Neuron (in vitro differentiated cells): ENCODE data around the gene SPRYD4.
A peak's percentile ranks its signal among the peaks of the same experiment; 100 is the strongest.

Experiments
- H2AFZ ChIP-seq: one replicate; pipeline ENCODE4 v1.6.1; 2013; ENCODE audit warnings: low read depth, mild to moderate bottlenecking, inconsistent platforms, low read length, moderate library complexity
- H3K27me3 ChIP-seq: one replicate; pipeline ENCODE4 v1.6.1; 2013; ENCODE audit warnings: low read length; ENCODE audit not compliant: insufficient read depth
- H3K36me3 ChIP-seq: one replicate; pipeline ENCODE4 v1.6.1; 2013; ENCODE audit warnings: low read length; ENCODE audit not compliant: insufficient read depth
- H3K4me1 ChIP-seq: one replicate; pipeline ENCODE4 v1.6.1; 2013; ENCODE audit warnings: low read length; ENCODE audit not compliant: insufficient read depth
- H3K4me3 ChIP-seq: 2 replicates; pipeline ENCODE4 v1.5.1; 2013; ENCODE audit warnings: mild to moderate bottlenecking, low read length, moderate library complexity
- H3K9me3 ChIP-seq: one replicate; pipeline ENCODE4 v1.6.1; 2013; ENCODE audit warnings: low read length

The SPRYD4 gene

GRCh38 chr12:56454557-56454956 lies 13.8 kb upstream of the SPRYD4 start, which contains the start of gene MIP:
Gene MIP, minus strand, starts transcription at chr12:56454657. Its CDS starts 44 bp downstream, at chr12:56454613.
- Histone ChIP-seq H3K4me1 (peaks cover 6% of the 10 kb centered on the region), H3K9me3 (no peaks in the 10 kb centered on the region), H2AFZ (no peak within 1 kb of the TSS), H3K36me3 (no peaks in the 10 kb centered on the region), H3K4me3 (no peak within 1 kb of the TSS), H3K27me3 (no peaks in the 10 kb centered on the region)

- Histone ChIP-seq H3K27me3 (no peaks in the 10 kb centered on the region), H3K9me3 (no peaks in the 10 kb centered on the region), H3K4me1 (peaks cover 2% of the 10 kb centered on the region), H2AFZ (no peak overlapping the region), H3K36me3 (no peaks in the 10 kb centered on the region), H3K4me3 (no peak overlapping the region)
Observed at GRCh38 chr12:56457817-56458216, 10.6 kb upstream of the SPRYD4 start.

- H3K4me1 ChIP-seq: peaks cover 15% of the 10 kb centered on the region
- no peak overlapping the region for H2AFZ ChIP-seq
- no peaks in the 10 kb centered on the region for H3K9me3 ChIP-seq
- H3K27me3 ChIP-seq: no peaks in the 10 kb centered on the region
- no peaks in the 10 kb centered on the region for H3K36me3 ChIP-seq
- no peak overlapping the region for H3K4me3 ChIP-seq
Observed at GRCh38 chr12:56461235-56462159, 6.9 kb upstream of the SPRYD4 start.

GRCh38 chr12:56462565-56462964 lies 5.8 kb upstream of the SPRYD4 start:
- Histone ChIP-seq H3K4me1 (peaks cover 15% of the 10 kb centered on the region), H3K27me3 (no peaks in the 10 kb centered on the region), H3K9me3 (no peaks in the 10 kb centered on the region), H3K36me3 (no peaks in the 10 kb centered on the region), H2AFZ (peak overlapping the region; percentile 7), H3K4me3 (no peak overlapping the region)

GRCh38 chr12:56469007-56469930 lies 891 bp downstream of the SPRYD4 start:
- Histone ChIP-seq H3K4me3 (peak overlapping the region; percentile 90), H3K9me3 (no peaks in the 10 kb centered on the region), H3K36me3 (peaks cover 18% of the 10 kb centered on the region), H3K4me1 (peaks cover 9% of the 10 kb centered on the region), H2AFZ (peak overlapping the region; percentile 81), H3K27me3 (no peaks in the 10 kb centered on the region)

GRCh38 chr12:56474389-56474788 lies 6.0 kb downstream of the SPRYD4 start:
- Histone ChIP-seq H2AFZ (no peak overlapping the region), H3K36me3 (peaks cover 25% of the 10 kb centered on the region), H3K9me3 (no peaks in the 10 kb centered on the region), H3K4me1 (peaks cover 3% of the 10 kb centered on the region), H3K4me3 (no peak overlapping the region), H3K27me3 (no peaks in the 10 kb centered on the region)

GRCh38 chr12:56476143-56476542 lies 7.8 kb downstream of the SPRYD4 start:
- Histone ChIP-seq H3K4me1 (no peaks in the 10 kb centered on the region), H3K36me3 (peaks cover 19% of the 10 kb centered on the region), H3K9me3 (no peaks in the 10 kb centered on the region), H3K4me3 (no peak overlapping the region), H2AFZ (no peak overlapping the region), H3K27me3 (no peaks in the 10 kb centered on the region)

- Histone ChIP-seq H2AFZ (no peak overlapping the region), H3K9me3 (no peaks in the 10 kb centered on the region), H3K4me1 (no peaks in the 10 kb centered on the region), H3K36me3 (peaks cover 14% of the 10 kb centered on the region), H3K27me3 (no peaks in the 10 kb centered on the region), H3K4me3 (no peak overlapping the region)
Observed at GRCh38 chr12:56476972-56477432, 8.6 kb downstream of the SPRYD4 start.

- Histone ChIP-seq H3K27me3 (no peaks in the 10 kb centered on the region), H3K9me3 (no peaks in the 10 kb centered on the region), H3K4me1 (no peaks in the 10 kb centered on the region), H2AFZ (no peak overlapping the region), H3K36me3 (peaks cover 11% of the 10 kb centered on the region), H3K4me3 (no peak overlapping the region)
Observed at GRCh38 chr12:56477521-56478225, 9.3 kb downstream of the SPRYD4 start.

- Histone ChIP-seq H3K4me3 (no peak overlapping the region), H3K36me3 (peaks cover 9% of the 10 kb centered on the region), H3K9me3 (no peaks in the 10 kb centered on the region)
Observed at GRCh38 chr12:56479625-56480024, 11.2 kb downstream of the SPRYD4 start.

GRCh38 chr12:56484566-56484965 lies 16.2 kb downstream of the SPRYD4 start:
- H3K27me3 ChIP-seq: no peaks in the 10 kb centered on the region
- peaks cover 10% of the 10 kb centered on the region for H3K36me3 ChIP-seq
- no peak overlapping the region for H3K4me3 ChIP-seq
- no peak overlapping the region for H2AFZ ChIP-seq
- peaks cover 9% of the 10 kb centered on the region for H3K9me3 ChIP-seq
- no peaks in the 10 kb centered on the region for H3K4me1 ChIP-seq

More at GRCh38 chr12:56479625-56480024, 11.2 kb downstream of the SPRYD4 start:
- H2AFZ ChIP-seq: no peak overlapping the region
- no peaks in the 10 kb centered on the region for H3K4me1 ChIP-seq
- no peaks in the 10 kb centered on the region for H3K27me3 ChIP-seq

GRCh38 chr12:56486694-56487093 lies 18.3 kb downstream of the SPRYD4 start:
- Histone ChIP-seq H3K4me1 (no peaks in the 10 kb centered on the region), H3K4me3 (no peak overlapping the region), H2AFZ (no peak overlapping the region), H3K27me3 (no peaks in the 10 kb centered on the region), H3K9me3 (peaks cover 9% of the 10 kb centered on the region), H3K36me3 (peaks cover 10% of the 10 kb centered on the region)
